H1 (cell line): ENCODE data around the gene BRD1. TPM values are rescaled to one million over a fixed set of nuclear protein-coding genes. Genes with fewer than 3 reads are reported as not detected.

Source experiments
- CTCF ChIA-PET: fragments of 300-600 bp; sonication (Branson Sonifier 250); formaldehyde crosslinking; loops from one replicate; lab custom pipeline; 2021; ENCODE audit not compliant: partially characterized antibody; lab: Charles Lee
- POLR2A ChIA-PET: fragments of 300-600 bp; sonication (Branson Sonifier 250); formaldehyde crosslinking; loops from one replicate; lab custom pipeline; 2021; ENCODE audit warnings: inconsistent platforms; ENCODE audit not compliant: partially characterized antibody; lab: Charles Lee
- DNase-seq, 2 experiments: peaks; one replicate each; pipeline versions ENCODE4 v3.0.0 to v3.0.0-alpha.2; 2010 to 2022; ENCODE audit warnings: low spot score in 2 of 2, low read depth in 1 of 2, mixed read lengths in 1 of 2
- FAIRE-seq: peaks from 2 replicates; lab custom pipeline; 2011; peaks lifted over from hg19 to GRCh38; lab: Jason Lieb, UNC
- H2AFZ ChIP-seq: 2 replicates; pipeline ENCODE4 v1.8.1; 2012; ENCODE audit warnings: low read length, inconsistent platforms
- H2AK5ac ChIP-seq: 2 replicates; pipeline ENCODE4 v1.6.1; 2013; ENCODE audit warnings: low read depth, low read length
- H2BK120ac ChIP-seq: replicated peaks from 2 replicates; pipeline ENCODE3; 2013; ENCODE audit warnings: low read depth, low read length, inconsistent platforms
- H2BK12ac ChIP-seq: 2 replicates; pipeline ENCODE4 v1.6.1; 2013; ENCODE audit warnings: low read depth, low read length
- H2BK15ac ChIP-seq: 2 replicates; pipeline ENCODE4 v1.6.1; 2013; ENCODE audit warnings: low read length
- H2BK20ac ChIP-seq: 2 replicates; pipeline ENCODE4 v1.6.1; 2013; ENCODE audit warnings: low read length
- H2BK5ac ChIP-seq: 2 replicates; pipeline ENCODE4 v1.6.1; 2013; ENCODE audit warnings: low read depth, low read length
- H3K14ac ChIP-seq: 2 replicates; pipeline ENCODE4 v1.6.1; 2013; ENCODE audit warnings: inconsistent platforms; ENCODE audit not compliant: insufficient read length
- H3K18ac ChIP-seq: 2 replicates; pipeline ENCODE4 v1.6.1; 2013; ENCODE audit warnings: low read length; ENCODE audit errors: extremely low read depth
- H3K23ac ChIP-seq: 2 replicates; pipeline ENCODE4 v1.6.1; 2013; ENCODE audit warnings: inconsistent platforms; ENCODE audit not compliant: insufficient read length
- H3K23me2 ChIP-seq: 2 replicates; pipeline ENCODE4 v1.6.1; 2013; ENCODE audit warnings: low read depth, low read length
- H3K27ac ChIP-seq: 2 replicates; pipeline ENCODE4 v1.6.1; 2011; ENCODE audit warnings: low read depth, low read length, inconsistent platforms
- H3K27me3 ChIP-seq, 4 experiments: replicated peaks in 1 of 4; 1 replicate in 1 of 4; 2 replicates in 3 of 4; pipeline versions ENCODE4 v1.6.1 to v1.8.1; 2011 to 2013; ENCODE audit warnings: low read length in 3 of 4, mild to moderate bottlenecking in 3 of 4, inconsistent platforms in 2 of 4, mixed read lengths in 2 of 4, moderate library complexity in 1 of 4; ENCODE audit not compliant: control insufficient read depth in 3 of 4, insufficient read depth in 3 of 4; ENCODE audit errors: extremely low read depth in 1 of 4
- H3K36me3 ChIP-seq, 4 experiments: 2 replicates each; pipeline versions ENCODE4 v1.6.1 to v1.8.1; 2011 to 2013; ENCODE audit warnings: mild to moderate bottlenecking in 4 of 4, low read length in 3 of 4, moderate library complexity in 2 of 4, control low read depth in 1 of 4, inconsistent platforms in 1 of 4; ENCODE audit not compliant: insufficient read depth in 4 of 4, control insufficient read depth in 2 of 4
- H3K4ac ChIP-seq: replicated peaks from 2 replicates; pipeline ENCODE3; 2013; ENCODE audit warnings: low read length, low read depth, mixed read lengths, inconsistent platforms; ENCODE audit not compliant: insufficient read length
- H3K4me1 ChIP-seq, 4 experiments: replicated peaks in 1 of 4; 1 replicate in 1 of 4; 2 replicates in 3 of 4; pipeline versions ENCODE4 v1.6.1 to v1.8.1; 2011 to 2013; ENCODE audit warnings: low read length in 3 of 4, inconsistent platforms in 2 of 4, mixed read lengths in 1 of 4; ENCODE audit not compliant: insufficient read depth in 4 of 4, control insufficient read depth in 3 of 4
- H3K4me2 ChIP-seq, 2 experiments: 2 replicates each; pipeline versions ENCODE4 v1.6.1 to v1.8.1; 2011 to 2013; ENCODE audit warnings: low read depth in 2 of 2, low read length in 2 of 2, control low read depth in 1 of 2, inconsistent platforms in 1 of 2, mild to moderate bottlenecking in 1 of 2; ENCODE audit not compliant: insufficient read depth in 1 of 2
- H3K4me3 ChIP-seq, 4 experiments: fragments of 200-600, 300-600 bp in 1 of 4; sonication (generic), shearing (Covaris generic), sonication (Bioruptor Twin) in 1 of 4; 2 replicates each; pipeline versions ENCODE4 v1.5.1 to v1.8.1; 2011 to 2016; ENCODE audit warnings: low read length in 4 of 4, low read depth in 3 of 4, control low read depth in 2 of 4, inconsistent platforms in 2 of 4, mild to moderate bottlenecking in 2 of 4, mixed read lengths in 1 of 4, moderate library complexity in 1 of 4; ENCODE audit not compliant: insufficient read depth in 2 of 4; ENCODE audit errors: extremely low read depth in 1 of 4
- H3K56ac ChIP-seq: replicated peaks from 2 replicates; pipeline ENCODE3; 2013; ENCODE audit warnings: low read depth, mild to moderate bottlenecking, mixed read lengths, low read length, inconsistent platforms; ENCODE audit not compliant: insufficient read length
- H3K79me1 ChIP-seq: 2 replicates; pipeline ENCODE4 v1.6.1; 2013; ENCODE audit warnings: low read depth, low read length, control low read depth
- H3K79me2 ChIP-seq, 2 experiments: 2 replicates each; pipeline versions ENCODE4 v1.6.1 to v1.8.1; 2012 to 2013; ENCODE audit warnings: low read length in 2 of 2, mild to moderate bottlenecking in 2 of 2, inconsistent platforms in 1 of 2; ENCODE audit not compliant: insufficient read depth in 2 of 2, control insufficient read depth in 1 of 2
- H3K9ac ChIP-seq, 4 experiments: replicated peaks in 1 of 4; 1 replicate in 1 of 4; 2 replicates in 3 of 4; pipeline versions ENCODE4 v1.6.1 to v1.8.1; 2011 to 2013; ENCODE audit warnings: low read depth in 3 of 4, low read length in 3 of 4, control low read depth in 2 of 4, mild to moderate bottlenecking in 2 of 4, moderate library complexity in 2 of 4, inconsistent platforms in 1 of 4; ENCODE audit errors: extremely low read depth in 1 of 4
- H3K9me3 ChIP-seq, 2 experiments: 2 replicates each; pipeline versions ENCODE4 v1.6.1 to v1.8.1; 2012 to 2013; ENCODE audit warnings: mild to moderate bottlenecking in 2 of 2, moderate library complexity in 2 of 2, control low read depth in 1 of 2, inconsistent platforms in 1 of 2, low read depth in 1 of 2, low read length in 1 of 2, mixed read lengths in 1 of 2; ENCODE audit not compliant: insufficient read depth in 2 of 2
- H4K20me1 ChIP-seq, 2 experiments: replicated peaks in 1 of 2; 2 replicates each; pipeline versions ENCODE3 to v1.8.1; 2011 to 2013; ENCODE audit warnings: inconsistent platforms in 2 of 2, low read length in 2 of 2, mild to moderate bottlenecking in 1 of 2; ENCODE audit not compliant: insufficient read depth in 2 of 2, control insufficient read depth in 1 of 2
- H4K5ac ChIP-seq: 2 replicates; pipeline ENCODE4 v1.6.1; 2013; ENCODE audit warnings: low read length, low read depth, mixed read lengths, inconsistent platforms; ENCODE audit not compliant: insufficient read length
- H4K8ac ChIP-seq: 2 replicates; pipeline ENCODE4 v1.8.0; 2013; ENCODE audit warnings: mild to moderate bottlenecking, moderate library complexity, low read length, inconsistent platforms; ENCODE audit not compliant: insufficient read depth; ENCODE audit errors: extremely low read depth
- H4K91ac ChIP-seq: replicated peaks from 2 replicates; pipeline ENCODE3; 2013; ENCODE audit warnings: low read length, mixed read lengths, inconsistent platforms; ENCODE audit not compliant: insufficient read length
- BACH1 ChIP-seq: IDR thresholded peaks from 2 replicates; pipeline ENCODE4 v1.6.1; 2012; ENCODE audit warnings: low read length, improper control_type of control experiment
- CTBP2 ChIP-seq: IDR thresholded peaks from 2 replicates; pipeline ENCODE4 v1.7.0; 2011; ENCODE audit warnings: borderline replicate concordance, mild to moderate bottlenecking, moderate library complexity, mixed read lengths, low read length; ENCODE audit not compliant: insufficient read depth, insufficient read length
- GABPA ChIP-seq: IDR thresholded peaks from 2 replicates; pipeline ENCODE4 v1.6.1; 2011; ENCODE audit warnings: mild to moderate bottlenecking, low read length, moderate library complexity, borderline replicate concordance; ENCODE audit not compliant: insufficient read depth
- HDAC6 ChIP-seq: IDR thresholded peaks from one replicate; pipeline ENCODE4 v1.7.1; 2012; ENCODE audit warnings: low read depth, mild to moderate bottlenecking, inconsistent platforms, low read length, moderate library complexity
- POLR2AphosphoS5 ChIP-seq: IDR thresholded peaks from 2 replicates; pipeline ENCODE4 v1.6.1; 2011; ENCODE audit warnings: low read depth, low read length
- RFX5 ChIP-seq: IDR thresholded peaks from 2 replicates; pipeline ENCODE4 v1.6.1; 2011; ENCODE audit warnings: low read depth, low read length, improper control_type of control experiment, borderline replicate concordance
- SIN3A ChIP-seq, 2 experiments: IDR thresholded peaks in 1 of 2; conservative IDR thresholded peaks in 1 of 2; 2 replicates each; pipeline ENCODE4 v1.6.1; 2011 to 2012; ENCODE audit warnings: low read length in 2 of 2, improper control_type of control experiment in 1 of 2, low read depth in 1 of 2, mild to moderate bottlenecking in 1 of 2
- SP4 ChIP-seq: IDR thresholded peaks from 2 replicates; pipeline ENCODE4 v1.6.1; 2012; ENCODE audit warnings: low read length, inconsistent platforms
- TCF12 ChIP-seq: IDR thresholded peaks from 2 replicates; pipeline ENCODE4 v1.6.1; 2011; ENCODE audit warnings: low read depth, mild to moderate bottlenecking, low read length
- WGBS, 2 experiments: shearing (Covaris generic) in 1 of 2; methylation state at CpG; one replicate each; pipeline versions ENCODE4 v1.1.6 to v1.1.7; 2013 to 2015; ENCODE audit warnings: low lambda C conversion rate in 2 of 2, mixed read lengths in 2 of 2, inconsistent platforms in 1 of 2, low coverage in 1 of 2, missing lambda C conversion rate in 1 of 2; ENCODE audit not compliant: insufficient replicate concordance in 2 of 2, insufficient coverage in 1 of 2, insufficient read length in 1 of 2; ENCODE audit errors: extremely low coverage in 1 of 2, missing lambda C conversion rate in 1 of 2; 5-methylcytosine and 5-hydroxymethylcytosine counted together
- polyA plus RNA-seq, 7 experiments: library from polyadenylated mRNA; depleted of rRNA in 3 of 7; stranded (reverse) in 5 of 7; unstranded in 2 of 7; fragments of >200 nt in 5 of 7; fragments of 200-250 nt in 2 of 7; gene quantifications; 1 replicate in 5 of 7; 2 replicates in 1 of 7; 4 replicates in 1 of 7; pipeline versions ENCODE4 v1.2.1 to v1.2.3, GENCODE V29; 2011 to 2013; ENCODE audit warnings: missing spikeins in 2 of 7, mixed read lengths in 2 of 7
- total RNA-seq: library from RNA; stranded (reverse); fragmentation: NEBNext Ultra II Directional; extraction: Animal tissue kit (Norgen Biotek cat#: 25700); gene quantifications from 2 replicates; pipeline ENCODE4 v1.2.1, GENCODE V29; 2021
- TF ChIP-seq, protein P1 (sequence below): IDR thresholded peaks from 2 replicates; pipeline ENCODE4 v1.6.1; 2011; ENCODE audit warnings: low read depth, mild to moderate bottlenecking, low read length; ENCODE audit not compliant: insufficient read depth

The BRD1 gene
- total and polyA plus RNA-seq, 2 of the 8 experiments (the other 6 are each of a cell fraction or from before 2014, with no cell fraction given), result 6.8 to 34.0 TPM

DNA sequence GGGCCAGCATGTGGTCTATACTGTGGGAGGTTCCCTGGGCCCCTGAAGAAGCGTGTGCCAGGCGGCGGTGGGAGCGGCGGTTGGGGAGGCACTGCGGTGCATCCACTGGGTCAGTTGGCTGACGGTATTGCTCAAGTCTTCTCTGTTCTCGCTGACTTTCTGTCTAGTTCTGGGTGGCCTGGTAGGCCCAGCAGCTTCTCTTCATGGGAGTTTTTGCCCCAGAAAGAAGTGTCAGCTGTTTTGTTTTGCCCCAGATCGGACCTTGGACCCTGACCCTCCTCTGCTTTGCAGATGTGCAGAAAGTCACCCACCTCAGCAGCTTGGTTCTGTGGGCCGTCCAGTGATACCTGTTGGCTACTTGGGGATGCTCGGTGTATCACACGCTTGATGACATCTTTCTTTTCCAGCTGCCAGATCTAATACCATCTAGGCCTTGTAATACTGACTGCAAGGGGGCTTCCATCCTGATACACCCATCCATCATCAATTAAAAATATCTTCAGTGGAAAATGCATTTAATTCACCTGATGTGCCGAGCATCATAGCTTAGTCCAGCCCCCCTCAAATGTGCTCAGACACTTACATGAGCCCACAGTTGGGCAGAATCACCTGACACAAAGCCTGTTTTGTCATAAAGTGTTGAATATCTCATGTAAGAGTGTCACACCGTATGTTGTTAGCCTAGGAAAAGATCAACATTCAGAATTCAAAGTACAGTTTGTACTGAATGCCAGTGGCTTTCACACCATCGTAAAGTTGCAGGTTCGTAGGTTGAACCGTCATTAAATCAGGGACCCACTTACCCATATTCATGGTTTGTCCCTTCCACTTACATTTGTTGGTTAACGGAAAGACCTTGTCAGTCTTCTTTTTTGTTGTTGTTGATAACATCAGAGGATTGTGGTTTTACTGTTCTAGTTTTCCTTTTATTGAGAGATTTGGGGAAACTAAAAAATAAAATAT is 39.9 kb upstream of the BRD1 start:
- no peak overlapping the region for H2BK120ac ChIP-seq
- no peak overlapping the region for H3K23ac ChIP-seq
- DNase-seq (no peak), FAIRE-seq (no peak)
- H2BK5ac ChIP-seq, result no peak overlapping the region
- H3K4ac ChIP-seq, result no peak overlapping the region
- peaks cover 9 to 10% of the 10 kb centered on the region in 2 experiments for H3K9me3 ChIP-seq
- no peak overlapping the region for H3K4me3 ChIP-seq
- no peak overlapping the region for H2AFZ ChIP-seq
- 91% methylated on average over 18 of the region's 18 CpGs; no CpG with 5 or more reads in 1 of the 2 experiments for WGBS, 2 experiments
- peaks cover 19% of the 10 kb centered on the region for H3K79me1 ChIP-seq
- no peak overlapping the region for H3K14ac ChIP-seq
- H4K20me1 ChIP-seq, result peaks cover 6 to 17% of the 10 kb centered on the region in 2 experiments
- H3K18ac ChIP-seq, result no peak overlapping the region
- CTCF ChIA-PET, result interaction anchor here (1.4 kb wide), 1 partner anchor 10 kb away, joined by 5 read pairs; no protein-coding TSS in a partner anchor
- H4K8ac ChIP-seq, result no peak overlapping the region
- no peak overlapping the region for H2AK5ac ChIP-seq
- no peak overlapping the region for H3K9ac ChIP-seq
- no peaks in the 10 kb centered on the region for H3K4me1 ChIP-seq
- H2BK12ac ChIP-seq, result no peak overlapping the region
- H2BK20ac ChIP-seq, result no peak overlapping the region
- TF ChIP-seq BACH1 (no peak), HDAC6 (no peak), CTBP2 (no peak), SIN3A (conservative IDR thresholded peaks at IDR 0.05 in 1 of 2, IDR thresholded peaks at IDR 0.05 in 1 of 2; ENCODE audit: low read depth in 1 of 2, low read length in 2 of 2) (no peak), GABPA (no peak), SP4 (no peak), TCF12 (no peak), POLR2AphosphoS5 (no peak), RFX5 (no peak)
- TF ChIP-seq, protein P1, sequence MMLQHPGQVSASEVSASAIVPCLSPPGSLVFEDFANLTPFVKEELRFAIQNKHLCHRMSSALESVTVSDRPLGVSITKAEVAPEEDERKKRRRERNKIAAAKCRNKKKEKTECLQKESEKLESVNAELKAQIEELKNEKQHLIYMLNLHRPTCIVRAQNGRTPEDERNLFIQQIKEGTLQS, result no peak
- TF ChIP-seq, all 59 proteins: peak for 0
- POLR2A ChIA-PET, result no interaction called here
- Histone ChIP-seq H3K79me2 (peaks cover 23 to 91% of the 10 kb centered on the region in 2 experiments), H3K27ac (no peak overlapping the region), H4K5ac (no peak overlapping the region), H3K27me3 (no peaks in the 10 kb centered on the region), H3K56ac (no peak overlapping the region), H2BK15ac (no peak overlapping the region), H3K4me2 (no peak overlapping the region), H3K23me2 (no peaks in the 10 kb centered on the region), H4K91ac (no peak overlapping the region), H3K36me3 (peaks cover 0 to 6% (median 0%) of the 10 kb centered on the region in 4 experiments; a peak in 3 of 8 replicates)
